PC-3 (cell line): ENCODE results near the gene CEND1.

Experiments
- CTCF ChIP-seq: fragments of 300-600 bp; sonication (generic); conservative IDR thresholded peaks from 2 replicates; pipeline ENCODE4 v1.5.1; 2017; ENCODE audit warnings: antibody characterized with exemption, low read depth, mild to moderate bottlenecking, low read length
- EZH2 ChIP-seq: fragments of 300-600 bp; sonication (generic); IDR thresholded peaks from one replicate; pipeline ENCODE4 v1.6.1; 2017; ENCODE audit warnings: antibody characterized with exemption, mild to moderate bottlenecking, low read length; ENCODE audit not compliant: unreplicated experiment
- EZH2phosphoT487 ChIP-seq: fragments of 300-600 bp; sonication (generic); IDR thresholded peaks from 2 replicates; pipeline ENCODE4 v1.6.1; 2018; ENCODE audit warnings: mild to moderate bottlenecking, antibody characterized with exemption, low read length, borderline replicate concordance

GRCh38 chr11:782264-783174 is 7.4 kb downstream of the CEND1 start:
- TF ChIP-seq CTCF (no peak), EZH2 (no peak), EZH2phosphoT487 (no peak)
